ENCODE measurements around the gene LMCD1. TPM values are rescaled to one million over a fixed set of nuclear protein-coding genes. Genes with fewer than 3 reads are reported as not detected.

Gene LMCD1
- total and polyA plus RNA-seq, 4 donors, result 33.6 to 179 (median 98.4) TPM

- no peaks in the 10 kb centered on the region for H3K27me3 ChIP-seq (ENCODE audit: control insufficient read depth in 3 of 3, insufficient read depth in 3 of 3, low read length in 2 of 3)
- TF ChIP-seq CTCF (IDR thresholded peaks at IDR 0.05; ENCODE audit: control extremely low read depth, extremely low read depth), result no peak
- H3K4me1 ChIP-seq (ENCODE audit: control insufficient read depth in 5 of 5, insufficient read depth in 5 of 5, low read length in 5 of 5), result peaks cover 4 to 11% (median 5%) of the 10 kb centered on the region in 5 donors
- 95 to 97% methylated on average over 8 of the region's 8 CpGs for WGBS, 2 donors
- H3K9ac ChIP-seq (ENCODE audit: insufficient read depth in 1 of 2, low read length in 2 of 2), result no peak overlapping the region
- H3K4me3 ChIP-seq, result no peak overlapping the region
- H3K27ac ChIP-seq (ENCODE audit: low read depth in 1 of 2, low read length in 1 of 2), result no peak overlapping the region
- no peaks in the 10 kb centered on the region for H3K9me3 ChIP-seq (ENCODE audit: control insufficient read depth in 4 of 4, insufficient read depth in 3 of 4, low read length in 3 of 4)
- ATAC-seq (ENCODE audit: insufficient read depth, low FRiP score) (no peak), DNase-seq (no peak)
- no peaks in the 10 kb centered on the region for H3K36me3 ChIP-seq (ENCODE audit: control insufficient read depth in 4 of 4, insufficient read depth in 4 of 4, low read length in 4 of 4)
Observed at GRCh38 chr3:8494327-8494726, 7.3 kb upstream of the LMCD1 start.

- no peaks in the 10 kb centered on the region for H3K36me3 ChIP-seq (ENCODE audit: control insufficient read depth in 4 of 4, insufficient read depth in 4 of 4, low read length in 4 of 4)
- TF ChIP-seq CTCF (IDR thresholded peaks at IDR 0.05; ENCODE audit: control extremely low read depth, extremely low read depth), result no peak
- no peaks in the 10 kb centered on the region for H3K27me3 ChIP-seq (ENCODE audit: control insufficient read depth in 3 of 3, insufficient read depth in 3 of 3, low read length in 2 of 3)
- DNase-seq (no peak), ATAC-seq (ENCODE audit: insufficient read depth, low FRiP score) (no peak)
- no peak overlapping the region for H3K9ac ChIP-seq (ENCODE audit: insufficient read depth in 1 of 2, low read length in 2 of 2)
- H3K4me1 ChIP-seq (ENCODE audit: control insufficient read depth in 5 of 5, insufficient read depth in 5 of 5, low read length in 5 of 5), result peaks cover 1 to 16% (median 8%) of the 10 kb centered on the region in 5 donors
- WGBS, 2 donors, result 79 to 86% methylated on average over 1 of the region's 1 CpG
- no peak overlapping the region for H3K27ac ChIP-seq (ENCODE audit: low read depth in 1 of 2, low read length in 1 of 2)
- H3K9me3 ChIP-seq (ENCODE audit: control insufficient read depth in 4 of 4, insufficient read depth in 3 of 4, low read length in 3 of 4), result no peaks in the 10 kb centered on the region
- H3K4me3 ChIP-seq, result no peak overlapping the region
Observed at GRCh38 chr3:8497582-8497981, 4.0 kb upstream of the LMCD1 start.

- H3K9me3 ChIP-seq (ENCODE audit: control insufficient read depth in 4 of 4, insufficient read depth in 3 of 4, low read length in 3 of 4), result no peaks in the 10 kb centered on the region
- peak overlapping the region; percentile 17 to 47 for H3K27ac ChIP-seq (ENCODE audit: low read depth in 1 of 2, low read length in 1 of 2)
- no peak overlapping the region for H3K9ac ChIP-seq (ENCODE audit: insufficient read depth in 1 of 2, low read length in 2 of 2)
- WGBS, 2 donors, result 56 to 60% methylated on average over 1 of the region's 1 CpG
- H3K4me1 ChIP-seq (ENCODE audit: control insufficient read depth in 5 of 5, insufficient read depth in 5 of 5, low read length in 5 of 5), result peaks cover 1 to 30% (median 20%) of the 10 kb centered on the region in 5 donors
- H3K36me3 ChIP-seq (ENCODE audit: control insufficient read depth in 4 of 4, insufficient read depth in 4 of 4, low read length in 4 of 4), result no peaks in the 10 kb centered on the region
- H3K27me3 ChIP-seq (ENCODE audit: control insufficient read depth in 3 of 3, insufficient read depth in 3 of 3, low read length in 2 of 3), result no peaks in the 10 kb centered on the region
- ATAC-seq (ENCODE audit: insufficient read depth, low FRiP score), result no peak
- DNase-seq, result no peak
- no peak for TF ChIP-seq CTCF (IDR thresholded peaks at IDR 0.05; ENCODE audit: control extremely low read depth, extremely low read depth)
- H3K4me3 ChIP-seq, result no peak overlapping the region
Observed at GRCh38 chr3:8499181-8499611, 2.4 kb upstream of the LMCD1 start.
